Tibial nerve (tissue), 4 donors: ENCODE results near the gene ZBTB32. TPM values are rescaled to one million over a fixed set of nuclear protein-coding genes. Genes with fewer than 3 reads are reported as not detected.
"Not testable (repeated sequence)": the region's sequence is repeated elsewhere in the genome, so short reads cannot be mapped to it uniquely, and the experiment has no call there.

Experiments used
- DNase-seq, 2 donors: peaks; one replicate each; pipeline ENCODE4 v3.0.0-alpha.2; 2019; ENCODE audit warnings: low spot score in 2 of 2
- H3K27ac ChIP-seq, 4 donors: fragments of 200-600 bp; sonication (generic) in 3 of 4; one replicate each; pipeline ENCODE4 v1.5.1; 2017 to 2019; ENCODE audit warnings: mild to moderate bottlenecking in 1 of 4
- H3K27me3 ChIP-seq, 2 donors: fragments of 200-600 bp; sonication (generic) in 1 of 2; one replicate each; pipeline versions ENCODE4 v1.5.1 to v1.6.0; 2017 to 2019
- H3K36me3 ChIP-seq, 3 donors: fragments of 200-600 bp; sonication (generic); one replicate each; pipeline ENCODE4 v1.5.1; 2018 to 2019
- H3K4me1 ChIP-seq, 4 donors: fragments of 200-600 bp; sonication (generic) in 3 of 4; one replicate each; pipeline ENCODE4 v1.5.1; 2017 to 2019
- H3K4me3 ChIP-seq, 4 donors: fragments of 200-600 bp; sonication (generic) in 3 of 4; one replicate each; pipeline ENCODE4 v1.5.1; 2017 to 2019; ENCODE audit warnings: mild to moderate bottlenecking in 1 of 4, moderate library complexity in 1 of 4
- H3K9me3 ChIP-seq, 4 donors: fragments of 200-600 bp; sonication (generic) in 3 of 4; one replicate each; pipeline ENCODE4 v1.5.1; 2017 to 2019
- CTCF ChIP-seq, 5 experiments: fragments of 200-600 bp in 3 of 5; fragments of 450-650 bp in 2 of 5; sonication (generic) in 3 of 5; IDR thresholded peaks; one replicate each; pipeline ENCODE4 v1.5.1; 2016 to 2019; ENCODE audit warnings: antibody characterized with exemption in 5 of 5, mild to moderate bottlenecking in 3 of 5, moderate library complexity in 2 of 5
- EP300 ChIP-seq, 2 donors: sonication (generic); formaldehyde crosslinking; IDR thresholded peaks; one replicate each; pipeline ENCODE4 v1.6.1; 2017; ENCODE audit warnings: antibody characterized with exemption in 2 of 2, mild to moderate bottlenecking in 1 of 2
- POLR2A ChIP-seq, 2 donors: fragments of 450-650 bp; IDR thresholded peaks; one replicate each; pipeline ENCODE4 v1.6.1; 2017; ENCODE audit warnings: antibody characterized with exemption in 2 of 2, mild to moderate bottlenecking in 2 of 2, moderate library complexity in 2 of 2
- WGBS, 2 donors: methylation state at CpG; one replicate each; pipeline ENCODE4 v1.1.5; 2018; 5-methylcytosine and 5-hydroxymethylcytosine counted together
- total RNA-seq, 4 donors: library from RNA; depleted of rRNA; stranded (reverse); fragments of >200 nt; gene quantifications; one replicate each; pipeline ENCODE4 v1.1.0, GENCODE V29; 2016

ZBTB32 gene
- not detected for total RNA-seq

GRCh38 chr19:35704218-35704617 lies at the start of gene ZBTB32:
TSS of gene ZBTB32 (plus strand) at chr19:35704558. CDS start at chr19:35714627, 10,069 bp downstream.
- H3K27ac ChIP-seq: no peak within 1 kb of the TSS
- 24 to 29% methylated on average over 22 to 24 of the region's 24 CpGs for WGBS, 2 donors
- H3K36me3 ChIP-seq: no peaks in the 10 kb centered on the region
- peaks cover 0 to 16% (median 3%) of the 10 kb centered on the region in 4 donors for H3K4me1 ChIP-seq
- DNase-seq: no peak
- H3K4me3 ChIP-seq: no peak within 1 kb of the TSS
- TF ChIP-seq POLR2A (IDR thresholded peaks at IDR 0.05): no peak
- TF ChIP-seq CTCF (IDR thresholded peaks at IDR 0.05): no peak
- TF ChIP-seq EP300 (IDR thresholded peaks at IDR 0.05): no peak
- no peaks in the 10 kb centered on the region for H3K27me3 ChIP-seq
- H3K9me3 ChIP-seq: no peaks in the 10 kb centered on the region

GRCh38 chr19:35654828-35655227 lies 49.5 kb upstream of the ZBTB32 start:
- WGBS, 2 donors: 96 to 97% methylated on average over 6 of the region's 6 CpGs

GRCh38 chr19:35655600-35655999 lies 48.8 kb upstream of the ZBTB32 start:
- no peak for DNase-seq
- Histone ChIP-seq H3K4me3 (no peak overlapping the region), H3K36me3 (peaks cover 0 to 100% (median 36%) of the 10 kb centered on the region in 3 donors), H3K27ac (no peak overlapping the region), H3K27me3 (no peaks in the 10 kb centered on the region), H3K9me3 (no peaks in the 10 kb centered on the region), H3K4me1 (peaks cover 0 to 3% (median 0%) of the 10 kb centered on the region in 4 donors)
- WGBS, 2 donors: 95 to 97% methylated on average over 4 of the region's 4 CpGs
- TF ChIP-seq POLR2A (IDR thresholded peaks at IDR 0.05): no peak
- TF ChIP-seq CTCF (IDR thresholded peaks at IDR 0.05): no peak
- TF ChIP-seq EP300 (IDR thresholded peaks at IDR 0.05): no peak

More at GRCh38 chr19:35654828-35655227, 49.5 kb upstream of the ZBTB32 start:
- not testable (repeated sequence) for H3K4me3 ChIP-seq, H3K27ac ChIP-seq, DNase-seq, H3K9me3 ChIP-seq, H3K27me3 ChIP-seq
- Histone ChIP-seq H3K4me1 (peaks cover 0 to 11% (median under 1%) of the 10 kb centered on the region in 4 donors), H3K36me3 (peaks cover 0 to 98% (median 36%) of the 10 kb centered on the region in 3 donors)

- 94% methylated on average over 6 of the region's 6 CpGs for WGBS, 2 donors
- Histone ChIP-seq H3K4me1 (no peaks in the 10 kb centered on the region), H3K27me3 (no peaks in the 10 kb centered on the region), H3K9me3 (no peaks in the 10 kb centered on the region), H3K27ac (no peak overlapping the region), H3K4me3 (no peak overlapping the region), H3K36me3 (peaks cover 0 to 100% (median 36%) of the 10 kb centered on the region in 3 donors)
- no peak for TF ChIP-seq POLR2A (IDR thresholded peaks at IDR 0.05)
- TF ChIP-seq EP300 (IDR thresholded peaks at IDR 0.05): no peak
- no peak for TF ChIP-seq CTCF (IDR thresholded peaks at IDR 0.05)
- no peak for DNase-seq
Measured at GRCh38 chr19:35656700-35657099, 47.7 kb upstream of the ZBTB32 start.

- DNase-seq: no peak
- peaks cover 0 to 100% (median 35%) of the 10 kb centered on the region in 3 donors for H3K36me3 ChIP-seq
- H3K27me3 ChIP-seq: no peaks in the 10 kb centered on the region
- no peaks in the 10 kb centered on the region for H3K9me3 ChIP-seq
- H3K4me3 ChIP-seq: no peak overlapping the region
- H3K4me1 ChIP-seq: no peaks in the 10 kb centered on the region
- TF ChIP-seq POLR2A (IDR thresholded peaks at IDR 0.05) (no peak), CTCF (IDR thresholded peaks at IDR 0.05) (no peak), EP300 (IDR thresholded peaks at IDR 0.05) (no peak)
- no peak overlapping the region for H3K27ac ChIP-seq
- 88 to 92% methylated on average over 15 of the region's 15 CpGs for WGBS, 2 donors
Measured at GRCh38 chr19:35657904-35658700, 46.3 kb upstream of the ZBTB32 start.
